ENCODE measurements around the gene KRTCAP2.

GRCh38 chr1:155184835-155185782 is 12.0 kb upstream of the KRTCAP2 start:
- TF ChIP-seq CTCF (IDR thresholded peaks at IDR 0.05; ENCODE audit: low read length), result peak; percentile 37
- no peak for TF ChIP-seq EZH2 (optimal IDR thresholded peaks at IDR 0.05; ENCODE audit: low read depth, low read length)
- TF ChIP-seq EZH2phosphoT487 (IDR thresholded peaks at IDR 0.05; ENCODE audit: low read length), result no peak
